Activated CD4-positive, alpha-beta memory T cell treated with anti-CD3 and anti-CD28 coated beads for 36 hours (primary cell): ENCODE measurements around the gene PCDHB14. TPM values are rescaled to one million over a fixed set of nuclear protein-coding genes. Genes with fewer than 3 reads are reported as not detected.
"Not testable (repeated sequence)": the region's sequence is repeated elsewhere in the genome, so short reads cannot be mapped to it uniquely, and the experiment has no call there.

Source experiments
- CTCF ChIA-PET: fragments of 350-600 bp; sonication (Branson Sonifier 250); formaldehyde crosslinking; loops from one replicate; lab custom pipeline; 2021; ENCODE audit warnings: antibody characterized with exemption, inconsistent platforms; lab: Charles Lee
- POLR2A ChIA-PET: fragments of 350-600 bp; sonication (Branson Sonifier 250); formaldehyde crosslinking; loops from one replicate; lab custom pipeline; 2021; ENCODE audit warnings: antibody characterized with exemption; lab: Charles Lee
- DNase-seq: peaks from one replicate; pipeline ENCODE4 v3.0.0-alpha.2; 2020
- H3K27ac Mint-ChIP-seq: one replicate; pipeline ENCODE4 v1.8.0; 2021; ENCODE audit warnings: mixed read lengths
- H3K27me3 Mint-ChIP-seq: one replicate; pipeline ENCODE4 v1.8.0; 2021; ENCODE audit warnings: mixed read lengths
- H3K36me3 Mint-ChIP-seq: one replicate; pipeline ENCODE4 v1.8.0; 2021; ENCODE audit warnings: mixed read lengths
- H3K4me1 Mint-ChIP-seq: one replicate; pipeline ENCODE4 v1.8.0; 2021; ENCODE audit warnings: low read depth, mixed read lengths
- H3K4me3 Mint-ChIP-seq: one replicate; pipeline ENCODE4 v1.8.0; 2021; ENCODE audit warnings: mild to moderate bottlenecking, mixed read lengths
- H3K9me3 Mint-ChIP-seq: one replicate; pipeline ENCODE4 v1.8.0; 2021; ENCODE audit warnings: mixed read lengths
- intact Hi-C: fragments of 100-400 bp; cut with micrococcal nuclease; formaldehyde crosslinking; loops from one replicate; pipeline ENCODE4 v1.15.1; 2023
- total RNA-seq, 2 experiments: library from RNA; stranded (reverse); gene quantifications; one replicate each; pipeline ENCODE4 v1.2.3, GENCODE V29; 2021

The PCDHB14 gene
- total RNA-seq, 2 experiments from 2014 or later: not detected

DNA sequence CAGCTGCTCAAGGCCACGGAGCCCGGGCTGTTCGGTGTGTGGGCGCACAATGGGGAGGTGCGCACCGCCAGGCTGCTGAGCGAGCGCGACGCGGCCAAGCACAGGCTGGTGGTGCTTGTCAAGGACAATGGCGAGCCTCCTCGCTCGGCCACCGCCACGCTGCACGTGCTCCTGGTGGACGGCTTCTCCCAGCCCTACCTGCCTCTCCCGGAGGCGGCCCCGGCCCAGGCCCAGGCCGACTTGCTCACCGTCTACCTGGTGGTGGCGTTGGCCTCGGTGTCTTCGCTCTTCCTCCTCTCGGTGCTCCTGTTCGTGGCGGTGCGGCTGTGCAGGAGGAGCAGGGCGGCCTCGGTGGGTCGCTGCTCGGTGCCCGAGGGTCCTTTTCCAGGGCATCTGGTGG lies 34.0 kb upstream of the PCDHB14 start:
- H3K27ac Mint-ChIP-seq, DNase-seq, intact Hi-C loops, H3K36me3 Mint-ChIP-seq, H3K4me1 Mint-ChIP-seq, CTCF ChIA-PET, H3K4me3 Mint-ChIP-seq, POLR2A ChIA-PET: not testable (repeated sequence)
- peaks cover 41% of the 10 kb centered on the region for H3K27me3 Mint-ChIP-seq
- H3K9me3 Mint-ChIP-seq: peaks cover 18% of the 10 kb centered on the region

DNA sequence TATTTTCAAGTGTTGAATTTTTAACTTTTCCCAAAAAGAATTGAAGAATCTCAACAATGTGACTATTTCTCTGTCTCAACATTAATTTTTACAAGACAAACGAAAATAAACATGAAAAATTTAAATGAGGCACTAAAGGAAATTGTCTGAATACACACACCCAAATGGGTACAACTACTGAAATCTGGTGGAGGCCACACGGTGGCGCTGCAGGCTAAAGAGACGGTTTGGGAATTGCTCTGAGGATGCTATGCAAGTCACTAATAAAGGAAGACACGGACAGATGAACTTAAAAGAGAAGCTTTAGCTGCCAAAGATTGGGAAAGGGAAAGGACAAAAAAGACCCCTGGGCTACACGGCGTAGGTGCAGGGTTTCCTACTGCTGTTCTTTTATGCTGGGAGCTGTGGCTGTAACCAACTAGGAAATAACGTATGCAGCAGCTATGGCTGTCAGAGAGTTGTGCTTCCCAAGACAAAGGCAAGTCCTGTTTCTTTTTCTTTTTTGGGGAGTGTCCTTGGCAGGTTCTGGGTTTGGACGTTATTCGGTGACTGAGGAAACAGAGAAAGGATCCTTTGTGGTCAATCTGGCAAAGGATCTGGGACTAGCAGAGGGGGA lies 30.9 kb upstream of the PCDHB14 start, which contains the start of gene PCDHB10:
Gene PCDHB10, plus strand, starts transcription at position 244 of the 616 bp plus-strand sequence. Its CDS starts 200 bp downstream, at position 444.
- no peak within 1 kb of the TSS for H3K4me3 Mint-ChIP-seq
- H3K36me3 Mint-ChIP-seq: peaks cover 9% of the 10 kb centered on the region
- H3K4me1 Mint-ChIP-seq: peaks cover 2% of the 10 kb centered on the region
- no peak within 1 kb of the TSS for H3K27ac Mint-ChIP-seq
- CTCF ChIA-PET: interaction anchor here (0.7 to 1.5 kb wide), 5 partner anchors 14 to 372 kb away, joined by 3 to 6 read pairs (median 3); partner anchors contain the start of gene PCDHGA10
- intact Hi-C loops: no loop called here
- POLR2A ChIA-PET: no interaction called here
- H3K27me3 Mint-ChIP-seq: peaks cover 33% of the 10 kb centered on the region
- peak; percentile 54 for DNase-seq
- peaks cover 25% of the 10 kb centered on the region for H3K9me3 Mint-ChIP-seq

DNA sequence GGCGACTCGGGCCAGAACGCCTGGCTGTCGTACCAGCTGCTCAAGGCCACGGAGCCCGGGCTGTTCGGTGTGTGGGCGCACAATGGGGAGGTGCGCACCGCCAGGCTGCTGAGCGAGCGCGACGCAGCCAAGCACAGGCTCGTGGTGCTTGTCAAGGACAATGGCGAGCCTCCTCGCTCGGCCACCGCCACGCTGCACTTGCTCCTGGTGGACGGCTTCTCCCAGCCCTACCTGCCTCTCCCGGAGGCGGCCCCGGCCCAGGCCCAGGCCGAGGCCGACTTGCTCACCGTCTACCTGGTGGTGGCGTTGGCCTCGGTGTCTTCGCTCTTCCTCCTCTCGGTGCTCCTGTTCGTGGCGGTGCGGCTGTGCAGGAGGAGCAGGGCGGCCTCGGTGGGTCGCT lies 28.8 kb upstream of the PCDHB14 start:
- Mint-ChIP-seq H3K27me3 (peaks cover 39% of the 10 kb centered on the region), H3K9me3 (peaks cover 30% of the 10 kb centered on the region)
- DNase-seq, H3K27ac Mint-ChIP-seq, CTCF ChIA-PET, H3K36me3 Mint-ChIP-seq, H3K4me3 Mint-ChIP-seq, POLR2A ChIA-PET, intact Hi-C loops, H3K4me1 Mint-ChIP-seq: not testable (repeated sequence)

DNA sequence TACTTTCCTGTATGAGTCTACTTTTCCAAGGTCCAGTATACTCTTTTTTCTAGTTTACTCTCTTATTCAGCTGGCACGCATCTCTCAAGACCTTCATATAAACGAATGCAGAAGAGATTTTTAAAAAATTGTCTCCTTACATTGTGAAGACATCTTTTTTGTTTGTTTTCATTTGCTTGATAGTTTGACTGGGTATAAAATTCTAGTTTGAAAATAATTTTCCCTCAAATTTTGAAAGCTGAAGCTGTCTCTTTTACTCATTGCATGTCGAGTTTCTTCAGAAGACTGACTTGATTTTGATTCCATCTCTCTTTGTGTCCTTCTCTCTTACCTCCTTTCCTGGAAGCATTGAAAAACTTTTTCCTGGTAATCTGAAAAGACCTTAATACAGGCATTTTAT lies 26.8 kb upstream of the PCDHB14 start:
- H3K27me3 Mint-ChIP-seq: peaks cover 46% of the 10 kb centered on the region
- H3K36me3 Mint-ChIP-seq: peaks cover 8% of the 10 kb centered on the region
- intact Hi-C loops: no loop called here
- no peak for DNase-seq
- ChIA-PET POLR2A (no interaction called here), CTCF (interaction anchor here (1.0 to 1.7 kb wide), 2 partner anchors 9 to 225 kb away, joined by 5 to 9 read pairs; partner anchors contain the start of genes PCDHB9 and PCDHGA11)
- H3K9me3 Mint-ChIP-seq: peaks cover 37% of the 10 kb centered on the region
- H3K27ac Mint-ChIP-seq: no peak overlapping the region
- no peak overlapping the region for H3K4me3 Mint-ChIP-seq
- H3K4me1 Mint-ChIP-seq: no peaks in the 10 kb centered on the region

DNA sequence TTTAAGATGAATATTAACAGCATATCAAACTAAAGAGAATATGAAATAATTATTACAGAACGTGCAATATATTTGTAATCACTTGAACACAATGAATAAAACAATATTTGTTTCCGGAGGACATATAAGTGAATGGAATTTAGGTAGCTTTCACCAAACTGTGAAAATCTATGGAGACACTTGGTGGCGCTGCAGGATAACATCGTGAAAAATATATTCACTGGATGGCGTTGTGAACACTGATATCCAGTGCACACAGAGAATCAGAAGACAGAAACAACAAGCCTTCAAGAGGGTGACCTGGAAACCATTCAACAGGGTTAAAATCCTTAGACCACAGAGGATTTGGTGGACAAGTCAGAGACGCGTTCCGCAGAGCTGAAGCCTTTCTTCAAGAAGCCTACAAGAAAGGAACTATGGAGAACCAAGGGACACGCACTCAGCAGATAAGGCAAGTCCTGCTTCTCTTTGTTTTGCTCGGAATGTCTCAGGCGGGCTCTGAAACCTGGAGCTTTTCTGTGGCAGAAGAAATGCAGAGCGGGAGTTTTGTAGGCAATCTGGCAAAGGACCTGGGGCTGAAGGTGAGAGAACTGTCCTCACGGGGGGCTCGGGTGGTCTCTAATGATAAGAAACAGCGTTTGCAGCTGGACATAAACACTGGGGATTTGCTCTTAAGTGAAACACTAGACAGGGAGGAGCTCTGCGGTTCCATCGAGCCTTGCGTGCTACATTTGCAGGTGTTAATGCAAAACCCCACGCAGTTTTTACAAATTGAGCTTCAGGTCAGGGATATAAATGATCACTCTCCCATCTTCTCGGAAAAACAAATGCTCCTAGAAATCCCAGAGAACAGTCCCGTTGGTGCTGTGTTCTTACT lies 23.5 kb upstream of the PCDHB14 start, which contains the start of gene PCDHB11:
Gene PCDHB11, plus strand, starts transcription at position 269 of the 877 bp plus-strand sequence. Its CDS starts 148 bp downstream, at position 417.
- no peak for DNase-seq
- H3K27me3 Mint-ChIP-seq: peaks cover 31% of the 10 kb centered on the region
- CTCF ChIA-PET: interaction anchor here (1.2 kb wide), 1 partner anchor 12 kb away, joined by 4 read pairs; the partner anchor contains the start of gene PCDHB9
- H3K4me1 Mint-ChIP-seq: no peaks in the 10 kb centered on the region
- POLR2A ChIA-PET: no interaction called here
- no peak within 1 kb of the TSS for H3K4me3 Mint-ChIP-seq
- no peak within 1 kb of the TSS for H3K27ac Mint-ChIP-seq
- H3K9me3 Mint-ChIP-seq: peaks cover 29% of the 10 kb centered on the region
- H3K36me3 Mint-ChIP-seq: peaks cover 6% of the 10 kb centered on the region
- intact Hi-C loops: no loop called here

DNA sequence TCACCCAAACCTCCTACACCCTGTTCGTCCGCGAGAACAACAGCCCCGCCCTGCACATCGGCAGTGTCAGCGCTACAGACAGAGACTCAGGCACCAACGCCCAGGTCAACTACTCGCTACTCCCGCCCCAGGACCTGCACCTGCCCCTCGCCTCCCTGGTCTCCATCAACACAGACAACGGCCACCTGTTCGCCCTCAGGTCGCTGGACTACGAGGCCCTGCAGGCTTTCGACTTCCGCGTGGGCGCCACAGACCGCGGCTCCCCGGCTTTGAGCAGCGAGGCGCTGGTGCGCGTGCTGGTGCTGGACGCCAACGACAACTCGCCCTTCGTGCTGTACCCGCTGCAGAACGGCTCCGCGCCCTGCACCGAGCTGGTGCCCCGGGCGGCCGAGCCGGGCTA lies 22.0 kb upstream of the PCDHB14 start:
- POLR2A ChIA-PET, H3K4me3 Mint-ChIP-seq, H3K27ac Mint-ChIP-seq, CTCF ChIA-PET, H3K4me1 Mint-ChIP-seq, DNase-seq, H3K36me3 Mint-ChIP-seq, intact Hi-C loops: not testable (repeated sequence)
- peaks cover 35% of the 10 kb centered on the region for H3K27me3 Mint-ChIP-seq
- peaks cover 26% of the 10 kb centered on the region for H3K9me3 Mint-ChIP-seq

DNA sequence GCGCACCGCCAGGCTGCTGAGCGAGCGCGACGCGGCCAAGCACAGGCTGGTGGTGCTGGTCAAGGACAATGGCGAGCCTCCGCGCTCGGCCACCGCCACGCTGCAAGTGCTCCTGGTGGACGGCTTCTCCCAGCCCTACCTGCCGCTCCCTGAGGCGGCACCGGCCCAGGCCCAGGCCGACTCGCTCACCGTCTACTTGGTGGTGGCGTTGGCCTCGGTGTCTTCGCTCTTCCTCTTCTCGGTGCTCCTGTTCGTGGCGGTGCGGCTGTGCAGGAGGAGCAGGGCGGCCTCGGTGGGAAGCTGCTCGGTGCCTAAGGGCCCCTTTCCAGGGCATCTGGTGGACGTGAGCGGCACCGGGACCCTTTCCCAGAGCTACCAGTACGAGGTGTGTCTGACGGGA lies 21.5 kb upstream of the PCDHB14 start:
- H3K4me3 Mint-ChIP-seq, H3K27ac Mint-ChIP-seq, CTCF ChIA-PET, H3K4me1 Mint-ChIP-seq, DNase-seq, POLR2A ChIA-PET, H3K36me3 Mint-ChIP-seq, intact Hi-C loops: not testable (repeated sequence)
- Mint-ChIP-seq H3K9me3 (peaks cover 21% of the 10 kb centered on the region), H3K27me3 (peaks cover 38% of the 10 kb centered on the region)

DNA sequence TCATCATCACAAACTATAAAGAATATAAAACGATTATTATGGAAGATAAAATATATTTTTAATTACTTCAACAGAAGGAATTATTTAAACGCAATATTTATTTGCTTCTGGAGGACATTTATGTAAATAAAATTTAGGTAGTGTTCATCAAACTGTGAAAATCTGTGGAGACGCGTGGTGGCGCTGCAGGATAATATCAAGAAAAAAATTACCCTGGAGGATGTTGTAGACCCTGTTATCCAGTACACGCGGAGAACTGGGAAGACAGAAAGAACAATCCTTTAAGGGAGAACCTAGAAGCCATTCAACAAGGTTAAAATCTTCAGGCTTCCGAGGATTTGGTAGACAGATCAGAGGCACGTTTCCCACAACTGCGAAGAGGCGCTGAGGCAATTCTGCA lies 14.7 kb upstream of the PCDHB14 start, which contains the start of gene PCDHB12:
Gene PCDHB12, plus strand, starts transcription at position 242 of the 400 bp plus-strand sequence. CDS start 189 bp downstream, outside the sequence.
- no peak within 1 kb of the TSS for H3K4me3 Mint-ChIP-seq
- no peak for DNase-seq
- intact Hi-C loops: no loop called here
- no peaks in the 10 kb centered on the region for H3K4me1 Mint-ChIP-seq
- H3K27ac Mint-ChIP-seq: no peak within 1 kb of the TSS
- peaks cover 6% of the 10 kb centered on the region for H3K36me3 Mint-ChIP-seq
- H3K27me3 Mint-ChIP-seq: peaks cover 45% of the 10 kb centered on the region
- H3K9me3 Mint-ChIP-seq: peaks cover 4% of the 10 kb centered on the region
- POLR2A ChIA-PET: no interaction called here
- CTCF ChIA-PET: interaction anchor here (1.1 kb wide), 1 partner anchor 349 kb away, joined by 3 read pairs; no protein-coding TSS in a partner anchor

DNA sequence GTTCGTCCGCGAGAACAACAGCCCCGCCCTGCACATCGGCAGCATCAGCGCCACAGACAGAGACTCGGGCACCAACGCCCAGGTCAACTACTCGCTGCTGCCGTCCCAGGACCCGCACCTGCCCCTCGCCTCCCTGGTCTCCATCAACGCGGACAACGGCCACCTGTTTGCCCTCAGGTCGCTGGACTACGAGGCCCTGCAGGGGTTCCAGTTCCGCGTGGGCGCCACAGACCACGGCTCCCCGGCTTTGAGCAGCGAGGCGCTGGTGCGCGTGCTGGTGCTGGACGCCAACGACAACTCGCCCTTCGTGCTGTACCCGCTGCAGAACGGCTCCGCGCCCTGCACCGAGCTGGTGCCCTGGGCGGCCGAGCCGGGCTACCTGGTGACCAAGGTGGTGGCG lies 12.9 kb upstream of the PCDHB14 start:
- H3K4me1 Mint-ChIP-seq, intact Hi-C loops, H3K4me3 Mint-ChIP-seq, CTCF ChIA-PET, H3K27ac Mint-ChIP-seq, POLR2A ChIA-PET, DNase-seq, H3K36me3 Mint-ChIP-seq: not testable (repeated sequence)
- Mint-ChIP-seq H3K27me3 (peaks cover 56% of the 10 kb centered on the region), H3K9me3 (peaks cover 11% of the 10 kb centered on the region)

DNA sequence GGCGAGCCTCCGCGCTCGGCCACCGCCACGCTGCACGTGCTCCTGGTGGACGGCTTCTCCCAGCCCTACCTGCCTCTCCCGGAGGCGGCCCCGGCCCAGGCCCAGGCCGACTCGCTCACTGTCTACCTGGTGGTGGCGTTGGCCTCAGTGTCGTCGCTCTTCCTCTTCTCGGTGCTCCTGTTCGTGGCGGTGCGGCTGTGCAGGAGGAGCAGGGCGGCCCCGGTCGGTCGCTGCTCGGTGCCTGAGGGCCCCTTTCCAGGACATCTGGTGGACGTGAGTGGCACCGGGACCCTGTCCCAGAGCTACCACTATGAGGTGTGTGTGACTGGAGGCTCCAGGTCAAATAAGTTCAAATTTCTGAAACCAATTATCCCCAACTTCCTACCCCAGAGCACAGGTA lies 12.3 kb upstream of the PCDHB14 start:
- POLR2A ChIA-PET, DNase-seq, H3K36me3 Mint-ChIP-seq, H3K4me1 Mint-ChIP-seq, CTCF ChIA-PET, H3K27ac Mint-ChIP-seq, H3K4me3 Mint-ChIP-seq, intact Hi-C loops: not testable (repeated sequence)
- H3K9me3 Mint-ChIP-seq: peaks cover 13% of the 10 kb centered on the region
- H3K27me3 Mint-ChIP-seq: peaks cover 54% of the 10 kb centered on the region

DNA sequence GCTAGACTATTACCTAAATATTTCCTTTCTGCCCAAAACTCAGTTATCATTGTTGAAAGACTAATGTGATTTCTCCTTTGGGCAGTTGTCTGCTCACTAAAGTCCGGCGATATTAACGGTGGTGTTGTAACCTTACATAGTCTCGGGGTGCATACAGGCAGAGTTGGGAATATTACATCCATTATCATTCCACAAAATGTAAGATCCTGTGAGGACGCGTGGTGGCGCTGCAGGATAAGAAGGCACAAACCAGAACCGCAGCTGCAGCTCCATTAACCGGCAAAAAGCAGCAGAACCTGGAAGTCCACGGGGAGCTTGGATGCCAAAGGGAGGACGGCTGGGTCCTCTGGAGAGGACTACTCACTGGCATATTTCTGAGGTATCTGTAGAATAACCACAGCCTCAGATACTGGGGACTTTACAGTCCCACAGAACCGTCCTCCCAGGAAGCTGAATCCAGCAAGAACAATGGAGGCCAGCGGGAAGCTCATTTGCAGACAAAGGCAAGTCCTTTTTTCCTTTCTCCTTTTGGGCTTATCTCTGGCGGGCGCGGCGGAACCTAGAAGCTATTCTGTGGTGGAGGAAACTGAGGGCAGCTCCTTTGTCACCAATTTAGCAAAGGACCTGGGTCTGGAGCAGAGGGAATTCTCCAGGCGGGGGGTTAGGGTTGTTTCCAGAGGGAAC lies 9.3 kb upstream of the PCDHB14 start, which contains the start of gene PCDHB13:
Gene PCDHB13, plus strand, starts transcription at position 264 of the 684 bp plus-strand sequence. Its CDS starts 205 bp downstream, at position 469.
- Mint-ChIP-seq H3K27me3 (peaks cover 44% of the 10 kb centered on the region), H3K9me3 (peaks cover 23% of the 10 kb centered on the region), H3K36me3 (peaks cover 12% of the 10 kb centered on the region)
- CTCF ChIA-PET: interaction anchor here (1.0 kb wide), 1 partner anchor 107 kb away, joined by 3 read pairs; the partner anchor contains the start of gene TAF7
- H3K4me3 Mint-ChIP-seq, intact Hi-C loops, POLR2A ChIA-PET, H3K27ac Mint-ChIP-seq, H3K4me1 Mint-ChIP-seq: not testable (repeated sequence)
- DNase-seq: peak; percentile 57
